ENCODE measurements around the gene FOXJ1. TPM values are rescaled to one million over a fixed set of nuclear protein-coding genes. Genes with fewer than 3 reads are reported as not detected.

FOXJ1 gene
- total RNA-seq, 3 donors from 2014 or later (not counting 1 experiment from before 2014, with no cell fraction given): 0.21 to 0.93 (median 0.36) TPM

- Histone ChIP-seq H3K27ac (ENCODE audit: low read length) (no peak overlapping the region), H3K27me3 (ENCODE audit: control insufficient read depth, insufficient read depth, low read length) (peaks cover 18% of the 10 kb centered on the region), H3K4me3 (ENCODE audit: low read length) (no peak overlapping the region), H3K4me1 (ENCODE audit: control insufficient read depth, insufficient read depth, low read length) (peaks cover 14% of the 10 kb centered on the region), H3K36me3 (ENCODE audit: control insufficient read depth, insufficient read depth, low read length) (no peaks in the 10 kb centered on the region), H3K9me3 (ENCODE audit: control insufficient read depth, insufficient read depth, low read length) (no peaks in the 10 kb centered on the region)
- intact Hi-C loops (cut with micrococcal nuclease): no loop called here
- Mint-ChIP-seq H3K4me1 (peaks cover 3 to 26% of the 10 kb centered on the region in 2 donors), H3K9me3 (no peaks in the 10 kb centered on the region), H3K27ac (no peak overlapping the region), H3K27me3 (ENCODE audit: low read depth in 2 of 2) (peaks cover 0 to 7% of the 10 kb centered on the region in 2 donors), H3K36me3 (no peaks in the 10 kb centered on the region), H3K4me3 (no peak overlapping the region)
- ATAC-seq (no peak), DNase-seq (no peak)
- TF ChIP-seq, protein P1, sequence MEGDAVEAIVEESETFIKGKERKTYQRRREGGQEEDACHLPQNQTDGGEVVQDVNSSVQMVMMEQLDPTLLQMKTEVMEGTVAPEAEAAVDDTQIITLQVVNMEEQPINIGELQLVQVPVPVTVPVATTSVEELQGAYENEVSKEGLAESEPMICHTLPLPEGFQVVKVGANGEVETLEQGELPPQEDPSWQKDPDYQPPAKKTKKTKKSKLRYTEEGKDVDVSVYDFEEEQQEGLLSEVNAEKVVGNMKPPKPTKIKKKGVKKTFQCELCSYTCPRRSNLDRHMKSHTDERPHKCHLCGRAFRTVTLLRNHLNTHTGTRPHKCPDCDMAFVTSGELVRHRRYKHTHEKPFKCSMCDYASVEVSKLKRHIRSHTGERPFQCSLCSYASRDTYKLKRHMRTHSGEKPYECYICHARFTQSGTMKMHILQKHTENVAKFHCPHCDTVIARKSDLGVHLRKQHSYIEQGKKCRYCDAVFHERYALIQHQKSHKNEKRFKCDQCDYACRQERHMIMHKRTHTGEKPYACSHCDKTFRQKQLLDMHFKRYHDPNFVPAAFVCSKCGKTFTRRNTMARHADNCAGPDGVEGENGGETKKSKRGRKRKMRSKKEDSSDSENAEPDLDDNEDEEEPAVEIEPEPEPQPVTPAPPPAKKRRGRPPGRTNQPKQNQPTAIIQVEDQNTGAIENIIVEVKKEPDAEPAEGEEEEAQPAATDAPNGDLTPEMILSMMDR (IDR thresholded peaks at IDR 0.05): no peak
- WGBS (ENCODE audit: insufficient coverage): 95% methylated on average over 15 of the region's 16 CpGs
Measured at GRCh38 chr17:76136276-76137000, 4.6 kb downstream of the FOXJ1 start.

DNA sequence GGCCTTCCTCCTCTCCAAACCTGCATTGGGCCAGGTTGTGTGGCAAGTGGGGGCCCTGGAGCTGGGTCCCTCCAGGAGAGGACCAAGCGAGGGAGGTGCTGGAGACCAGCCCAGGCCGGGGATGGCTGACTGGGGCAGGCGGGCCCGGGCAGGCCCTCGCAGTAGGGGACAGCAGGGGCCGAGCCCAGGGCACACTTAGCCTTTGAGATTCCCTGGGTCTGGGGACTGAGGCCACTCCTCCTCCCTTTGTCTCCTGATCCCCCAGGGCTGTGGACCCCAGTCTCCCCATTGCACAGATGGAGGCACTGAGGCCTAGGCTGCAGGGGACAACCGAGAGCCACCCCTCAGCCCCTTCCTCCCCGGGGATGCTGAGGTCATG, 5.2 kb downstream of the FOXJ1 start:
- Mint-ChIP-seq H3K36me3 (no peaks in the 10 kb centered on the region), H3K4me1 (peaks cover 0 to 25% of the 10 kb centered on the region in 2 donors), H3K27ac (no peak overlapping the region), H3K27me3 (ENCODE audit: low read depth in 2 of 2) (peaks cover 0 to 7% of the 10 kb centered on the region in 2 donors), H3K4me3 (no peak overlapping the region), H3K9me3 (no peaks in the 10 kb centered on the region)
- Histone ChIP-seq H3K9me3 (ENCODE audit: control insufficient read depth, insufficient read depth, low read length) (no peaks in the 10 kb centered on the region), H3K4me1 (ENCODE audit: control insufficient read depth, insufficient read depth, low read length) (peaks cover 8% of the 10 kb centered on the region), H3K36me3 (ENCODE audit: control insufficient read depth, insufficient read depth, low read length) (no peaks in the 10 kb centered on the region), H3K4me3 (ENCODE audit: low read length) (no peak overlapping the region), H3K27me3 (ENCODE audit: control insufficient read depth, insufficient read depth, low read length) (peaks cover 14% of the 10 kb centered on the region), H3K27ac (ENCODE audit: low read length) (no peak overlapping the region)
- intact Hi-C loops (cut with micrococcal nuclease): no loop called here
- no peak for DNase-seq
- ATAC-seq: no peak
- TF ChIP-seq, protein P1 (IDR thresholded peaks at IDR 0.05): no peak
- 96% methylated on average over 6 of the region's 8 CpGs for WGBS (ENCODE audit: insufficient coverage)

DNA sequence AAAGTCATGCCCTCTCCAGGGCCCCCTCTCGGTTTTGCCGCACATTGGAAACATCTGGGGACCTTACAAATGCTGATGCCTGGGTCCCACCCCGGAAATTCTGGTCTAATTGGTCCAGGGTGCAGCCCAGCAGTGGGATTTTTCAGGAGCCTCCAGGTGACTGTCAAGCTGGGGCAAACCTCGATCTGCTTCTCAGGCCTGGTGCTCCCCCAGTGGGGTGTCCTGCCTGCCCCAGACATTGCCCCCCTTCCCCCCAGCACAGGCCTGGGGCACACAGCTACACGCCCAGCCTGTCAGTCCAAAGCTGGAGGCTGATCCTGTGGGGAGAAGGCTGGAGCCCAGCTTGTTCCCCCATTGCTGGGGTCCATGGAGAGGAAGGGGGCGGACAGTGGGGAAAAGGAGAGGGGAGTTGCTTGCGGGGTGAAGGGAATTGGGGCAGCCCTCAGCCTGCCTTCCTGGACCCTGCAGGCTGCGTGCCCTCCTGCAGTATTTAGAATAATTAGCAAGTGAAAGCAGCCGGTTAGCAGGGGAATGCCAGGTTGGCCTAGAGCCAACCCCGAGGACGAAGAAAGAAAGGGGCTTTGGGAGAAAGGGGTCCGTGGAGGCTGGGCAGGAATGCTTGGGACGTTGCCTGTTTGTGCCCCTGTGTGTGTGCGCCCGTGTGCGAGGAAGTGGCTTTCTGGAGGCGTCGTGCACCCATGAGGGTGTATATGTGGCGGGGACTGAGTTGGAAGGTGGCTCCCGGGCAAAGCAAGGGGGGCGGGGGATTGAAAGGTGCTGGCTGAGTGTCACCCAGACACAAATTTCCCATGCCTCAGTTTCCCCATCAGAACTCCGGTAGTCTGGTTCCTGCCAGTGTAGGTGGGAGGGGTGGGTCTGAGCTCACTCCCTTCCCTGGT, 5.9 kb downstream of the FOXJ1 start:
- no peaks in the 10 kb centered on the region for H3K9me3 ChIP-seq (ENCODE audit: control insufficient read depth, insufficient read depth, low read length)
- H3K27ac ChIP-seq (ENCODE audit: low read length): no peak overlapping the region
- peak in 1 of 2 donors; percentile 50 for DNase-seq
- Mint-ChIP-seq H3K27me3 (ENCODE audit: low read depth in 2 of 2) (peaks cover 0 to 7% of the 10 kb centered on the region in 2 donors), H3K9me3 (no peaks in the 10 kb centered on the region), H3K27ac (no peak overlapping the region), H3K4me1 (peaks cover 0 to 26% of the 10 kb centered on the region in 2 donors), H3K4me3 (no peak overlapping the region), H3K36me3 (no peaks in the 10 kb centered on the region)
- no peaks in the 10 kb centered on the region for H3K36me3 ChIP-seq (ENCODE audit: control insufficient read depth, insufficient read depth, low read length)
- 62% methylated on average over 20 of the region's 22 CpGs for WGBS (ENCODE audit: insufficient coverage)
- H3K4me3 ChIP-seq (ENCODE audit: low read length): no peak overlapping the region
- peaks cover 8% of the 10 kb centered on the region for H3K27me3 ChIP-seq (ENCODE audit: control insufficient read depth, insufficient read depth, low read length)
- intact Hi-C loops (cut with micrococcal nuclease): no loop called here
- ATAC-seq: no peak
- peaks cover 2% of the 10 kb centered on the region for H3K4me1 ChIP-seq (ENCODE audit: control insufficient read depth, insufficient read depth, low read length)
- TF ChIP-seq, protein P1 (IDR thresholded peaks at IDR 0.05): no peak

All from natural killer cell (primary cell).